Gastroesophageal sphincter (tissue), 3 donors: Measurements from ENCODE around the gene TBX1.

ENCODE experiments used
- CTCF ChIP-seq, 4 experiments: fragments of 200-600 bp in 2 of 4; fragments of 450-650 bp in 2 of 4; sonication (generic) in 1 of 4; IDR thresholded peaks; one replicate each; pipeline ENCODE4 v1.5.1; 2017 to 2019; ENCODE audit warnings: antibody characterized with exemption in 4 of 4, mild to moderate bottlenecking in 2 of 4, moderate library complexity in 2 of 4
- EP300 ChIP-seq: sonication (generic); formaldehyde crosslinking; IDR thresholded peaks from one replicate; pipeline ENCODE4 v1.6.1; 2017; ENCODE audit warnings: antibody characterized with exemption, mild to moderate bottlenecking
- POLR2A ChIP-seq, 2 donors: fragments of 450-650 bp; IDR thresholded peaks; one replicate each; pipeline ENCODE4 v1.6.1; 2017; ENCODE audit warnings: antibody characterized with exemption in 2 of 2, mild to moderate bottlenecking in 2 of 2, moderate library complexity in 1 of 2
- POLR2AphosphoS5 ChIP-seq: sonication (generic); formaldehyde crosslinking; IDR thresholded peaks from one replicate; pipeline ENCODE4 v1.6.1; 2017; ENCODE audit warnings: antibody characterized with exemption

GRCh38 chr22:19743651-19744050 lies 16.9 kb upstream of the TBX1 start:
- no peak for TF ChIP-seq CTCF (IDR thresholded peaks at IDR 0.05)
- no peak for TF ChIP-seq POLR2A (IDR thresholded peaks at IDR 0.05)
- TF ChIP-seq EP300: no peak
- no peak for TF ChIP-seq POLR2AphosphoS5
